ENCODE measurements around the gene FOXG1. TPM values are rescaled to one million over a fixed set of nuclear protein-coding genes. Genes with fewer than 3 reads are reported as not detected.
A peak's percentile ranks its signal among the peaks of the same experiment; 100 is the strongest.

The FOXG1 gene
- total RNA-seq (under 1 TPM in 1 of 5 donors, not detected in 4; 0.89 TPM), polyA plus RNA-seq (under 1 TPM in 1 of 3 donors, not detected in 2; 0.13 TPM)
- long read RNA-seq, donor 1 = 0 reads
- long read RNA-seq, donor 2 = 0 reads
- long read RNA-seq, donor 3 = 0 reads
- long read RNA-seq, donor 4 = 0 reads
- long read RNA-seq, donor 5 = 0 reads
- long read RNA-seq, donor 6 = 0 reads
- long read RNA-seq, donor 7 = 0 reads
- long read RNA-seq, donor 8 = 0 reads
- long read RNA-seq, donor 9, full-length matches to known transcripts = 2 of 2 reads
- long read RNA-seq, donor 9, partial matches to known transcripts = 0 of 2 reads
- long read RNA-seq, donor 9, other reads (novel, unspliced or antisense) = 0 of 2 reads
- long read RNA-seq, donor 10 = 0 reads

DNA sequence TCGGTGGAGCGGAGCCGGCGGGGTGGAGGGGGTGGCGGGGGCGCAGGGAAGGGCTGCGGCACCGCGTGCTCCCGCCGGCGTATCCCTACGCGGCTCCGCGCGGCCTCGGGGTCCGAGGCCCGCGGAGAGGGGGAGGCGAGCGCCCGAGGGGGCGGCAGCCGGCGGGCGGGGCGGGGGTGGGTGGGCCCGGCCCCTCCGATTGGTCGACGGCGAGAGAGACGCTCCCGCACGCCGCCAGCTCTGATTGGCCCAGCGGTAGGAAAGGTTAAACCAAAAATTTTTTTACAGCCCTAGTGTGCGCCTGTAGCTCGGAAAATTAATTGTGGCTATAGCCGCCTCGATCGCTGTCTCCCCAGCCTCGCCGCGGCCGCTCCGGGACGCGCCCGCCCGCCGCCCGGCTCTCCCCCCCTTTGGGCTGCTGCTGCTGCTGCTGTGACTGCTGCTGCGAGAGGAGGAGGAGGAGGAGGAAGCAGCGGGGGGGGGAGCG lies at the start of gene FOXG1:
Gene FOXG1 (plus strand): TSS at position 319 of the 487 bp plus-strand sequence. CDS start 493 bp downstream, outside the sequence.
- TF ChIP-seq EP300 (IDR thresholded peaks at IDR 0.05) = no peak
- no peak for TF ChIP-seq POLR2AphosphoS5 (IDR thresholded peaks at IDR 0.05)
- no peak for TF ChIP-seq CTCF (IDR thresholded peaks at IDR 0.05)
- no peak for TF ChIP-seq POLR2A (IDR thresholded peaks at IDR 0.05)
- peaks cover 23 to 100% (median 78%) of the 10 kb centered on the region in 3 donors for H3K27me3 ChIP-seq
- peak in 1 of 2 donors; percentile 49 for DNase-seq
- H3K4me1 ChIP-seq = peaks cover 14 to 21% (median 18%) of the 10 kb centered on the region in 4 donors
- H3K9me3 ChIP-seq = peaks cover 3 to 40% (median 20%) of the 10 kb centered on the region in 4 donors
- H3K4me3 ChIP-seq = peak within 1 kb of the TSS; percentile 28 to 47 (median 40)
- intact Hi-C loops (cut with DNase I; ENCODE audit: low total_unique reads) = no loop called here
- H3K27ac ChIP-seq = no peak within 1 kb of the TSS
- WGBS, 5 donors = 1 to 11% (median 6%) methylated on average over 31 to 58 of the region's 58 CpGs
- no peaks in the 10 kb centered on the region for H3K36me3 ChIP-seq

DNA sequence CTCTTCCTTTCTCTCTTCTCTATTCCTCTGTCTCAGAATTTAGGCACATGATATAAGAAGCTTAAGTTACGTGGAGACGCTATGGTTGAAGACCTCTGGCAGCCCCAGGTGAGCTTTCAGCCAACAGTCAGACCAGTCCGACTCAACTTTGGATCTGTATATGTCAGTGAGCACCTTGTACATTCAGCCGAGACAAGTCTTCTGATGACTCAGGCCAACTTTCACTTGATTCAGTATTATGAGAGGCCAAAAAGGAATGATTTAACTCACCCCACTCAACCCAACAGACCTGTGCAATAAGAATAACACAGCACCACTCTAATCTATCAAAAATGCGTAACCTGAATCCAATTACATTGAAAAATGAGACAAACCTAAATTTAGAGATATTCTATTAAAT lies 47.5 kb upstream of the FOXG1 start:
- H3K36me3 ChIP-seq = no peaks in the 10 kb centered on the region
- no peaks in the 10 kb centered on the region for H3K27me3 ChIP-seq
- H3K4me3 ChIP-seq = no peak overlapping the region
- no peak for DNase-seq
- H3K4me1 ChIP-seq = no peaks in the 10 kb centered on the region
- intact Hi-C loops (cut with DNase I; ENCODE audit: low total_unique reads) = no loop called here
- TF ChIP-seq CTCF (IDR thresholded peaks at IDR 0.05) (no peak), POLR2AphosphoS5 (IDR thresholded peaks at IDR 0.05) (no peak), POLR2A (IDR thresholded peaks at IDR 0.05) (no peak), EP300 (IDR thresholded peaks at IDR 0.05) (no peak)
- H3K27ac ChIP-seq = no peak overlapping the region
- WGBS, 5 donors = 76 to 88% (median 81%) methylated on average over 5 of the region's 5 CpGs
- H3K9me3 ChIP-seq = peaks cover 0 to 4% (median 0%) of the 10 kb centered on the region in 4 donors

- DNase-seq = no peak
- intact Hi-C loops (cut with DNase I; ENCODE audit: low total_unique reads) = no loop called here
- Histone ChIP-seq H3K4me1 (no peaks in the 10 kb centered on the region), H3K36me3 (no peaks in the 10 kb centered on the region), H3K9me3 (no peaks in the 10 kb centered on the region), H3K27ac (no peak overlapping the region), H3K27me3 (no peaks in the 10 kb centered on the region), H3K4me3 (no peak overlapping the region)
- 42 to 59% (median 50%) methylated on average over 2 of the region's 2 CpGs for WGBS, 5 donors
- TF ChIP-seq POLR2A (IDR thresholded peaks at IDR 0.05) = no peak
- no peak for TF ChIP-seq POLR2AphosphoS5 (IDR thresholded peaks at IDR 0.05)
- TF ChIP-seq EP300 (IDR thresholded peaks at IDR 0.05) = no peak
- TF ChIP-seq CTCF (IDR thresholded peaks at IDR 0.05) = no peak
Observed at GRCh38 chr14:28731358-28731757, 35.2 kb upstream of the FOXG1 start.

DNA sequence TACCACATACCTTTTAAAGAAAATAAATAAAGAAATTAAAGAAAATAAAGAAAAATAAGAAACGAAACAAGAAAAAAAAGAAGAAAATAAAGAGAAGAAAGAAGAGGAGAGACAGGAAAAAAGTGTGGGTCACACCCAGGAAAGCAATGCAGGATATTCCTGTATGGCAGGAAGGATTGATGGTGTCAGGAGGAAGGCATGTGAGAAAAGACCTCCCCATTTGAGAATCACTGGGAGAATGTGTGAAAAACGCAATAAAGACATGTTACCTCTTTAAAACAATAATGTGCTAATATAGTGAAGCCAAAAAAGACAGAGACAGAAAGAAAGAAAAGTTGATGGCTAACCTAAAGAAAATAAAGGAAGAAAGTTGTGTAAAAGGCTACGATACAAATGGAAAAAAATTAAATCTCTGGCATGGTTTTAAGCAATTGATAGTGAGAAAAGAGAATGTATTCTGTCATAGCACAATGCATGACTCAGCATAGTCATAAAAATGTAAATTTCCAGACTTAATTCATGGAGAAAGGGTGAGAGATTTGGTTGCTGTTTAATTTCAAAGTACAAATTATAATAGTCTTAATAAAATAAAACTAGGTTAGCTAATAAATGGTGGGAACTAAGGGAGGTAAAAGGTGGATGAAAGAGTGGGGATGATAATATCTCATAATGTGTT lies 24.3 kb upstream of the FOXG1 start:
- Histone ChIP-seq H3K27ac (no peak overlapping the region), H3K27me3 (no peaks in the 10 kb centered on the region), H3K4me3 (no peak overlapping the region), H3K9me3 (peaks cover 0 to 9% (median 7%) of the 10 kb centered on the region in 4 donors), H3K4me1 (no peaks in the 10 kb centered on the region), H3K36me3 (no peaks in the 10 kb centered on the region)
- no peak for DNase-seq
- WGBS, 5 donors = 64 to 79% (median 71%) methylated on average over 3 of the region's 3 CpGs
- intact Hi-C loops (cut with DNase I; ENCODE audit: low total_unique reads) = no loop called here
- TF ChIP-seq POLR2A (IDR thresholded peaks at IDR 0.05) (no peak), POLR2AphosphoS5 (IDR thresholded peaks at IDR 0.05) (no peak), EP300 (IDR thresholded peaks at IDR 0.05) (no peak), CTCF (IDR thresholded peaks at IDR 0.05) (no peak)
